Measurements from ENCODE around the gene PPM1B. TPM values are rescaled to one million over a fixed set of nuclear protein-coding genes. Genes with fewer than 3 reads are reported as not detected.

PPM1B gene
- total RNA-seq, 1 experiment from 2014 or later, result 43.5 TPM

- Histone ChIP-seq H3K9me3 (ENCODE audit: low read depth, low read length, poor library complexity, severe bottlenecking) (no peaks in the 10 kb centered on the region), H3K27me3 (replicated peaks; ENCODE audit: insufficient read depth, low read depth, low read length, poor library complexity) (no peaks in the 10 kb centered on the region), H3K27ac (ENCODE audit: low read depth, low read length, poor library complexity, severe bottlenecking) (no peak overlapping the region), H3K4me1 (ENCODE audit: insufficient read depth, low read length, poor library complexity, severe bottlenecking) (no peaks in the 10 kb centered on the region), H3K36me3 (ENCODE audit: insufficient read depth, low read length, poor library complexity, severe bottlenecking) (no peaks in the 10 kb centered on the region), H3K4me3 (ENCODE audit: low read depth, low read length, poor library complexity, severe bottlenecking) (no peak overlapping the region)
- intact Hi-C loops (cut with micrococcal nuclease; ENCODE audit: unreplicated experiment), result no loop called here
- ChIA-PET POLR2A (ENCODE audit: low non-redundant PET) (no interaction called here), CTCF (no interaction called here)
- DNase-seq (ENCODE audit: low spot score), result no peak
- TF ChIP-seq EZH2 (IDR thresholded peaks at IDR 0.05; ENCODE audit: borderline replicate concordance, low read depth, low read length, poor library complexity, severe bottlenecking) (no peak), CTCF (conservative IDR thresholded peaks at IDR 0.05; ENCODE audit: low read depth, low read length) (no peak)
- BruUV-seq (replicated peaks), result no TSS peak
These were observed 104.9 kb downstream of the PPM1B start for GRCh38 chr2:44273596-44273995.

- BruUV-seq (replicated peaks), result no TSS peak
- POLR2A ChIA-PET (ENCODE audit: low non-redundant PET), result no interaction called here
- CTCF ChIA-PET, result no interaction called here
These were observed 107.2 kb downstream of the PPM1B start for GRCh38 chr2:44275927-44276303.

GRCh38 chr2:44277541-44277940 is 108.9 kb downstream of the PPM1B start:
- H3K36me3 ChIP-seq (ENCODE audit: insufficient read depth, low read length, poor library complexity, severe bottlenecking), result no peaks in the 10 kb centered on the region

More at GRCh38 chr2:44275927-44276303, 107.2 kb downstream of the PPM1B start:
- Histone ChIP-seq H3K9me3 (ENCODE audit: low read depth, low read length, poor library complexity, severe bottlenecking) (no peaks in the 10 kb centered on the region), H3K36me3 (ENCODE audit: insufficient read depth, low read length, poor library complexity, severe bottlenecking) (no peaks in the 10 kb centered on the region), H3K27me3 (replicated peaks; ENCODE audit: insufficient read depth, low read depth, low read length, poor library complexity) (no peaks in the 10 kb centered on the region), H3K4me3 (ENCODE audit: low read depth, low read length, poor library complexity, severe bottlenecking) (no peak overlapping the region), H3K27ac (ENCODE audit: low read depth, low read length, poor library complexity, severe bottlenecking) (no peak overlapping the region), H3K4me1 (ENCODE audit: insufficient read depth, low read length, poor library complexity, severe bottlenecking) (no peaks in the 10 kb centered on the region)
- no peak for DNase-seq (ENCODE audit: low spot score)
- TF ChIP-seq EZH2 (IDR thresholded peaks at IDR 0.05; ENCODE audit: borderline replicate concordance, low read depth, low read length, poor library complexity, severe bottlenecking) (no peak), CTCF (conservative IDR thresholded peaks at IDR 0.05; ENCODE audit: low read depth, low read length) (no peak)
- intact Hi-C loops (cut with micrococcal nuclease; ENCODE audit: unreplicated experiment), result no loop called here

More at GRCh38 chr2:44277541-44277940, 108.9 kb downstream of the PPM1B start:
- POLR2A ChIA-PET (ENCODE audit: low non-redundant PET), result no interaction called here
- Histone ChIP-seq H3K4me1 (ENCODE audit: insufficient read depth, low read length, poor library complexity, severe bottlenecking) (no peaks in the 10 kb centered on the region), H3K27ac (ENCODE audit: low read depth, low read length, poor library complexity, severe bottlenecking) (no peak overlapping the region), H3K27me3 (replicated peaks; ENCODE audit: insufficient read depth, low read depth, low read length, poor library complexity) (no peaks in the 10 kb centered on the region), H3K4me3 (ENCODE audit: low read depth, low read length, poor library complexity, severe bottlenecking) (no peak overlapping the region), H3K9me3 (ENCODE audit: low read depth, low read length, poor library complexity, severe bottlenecking) (no peaks in the 10 kb centered on the region)
- TF ChIP-seq CTCF (conservative IDR thresholded peaks at IDR 0.05; ENCODE audit: low read depth, low read length) (no peak), EZH2 (IDR thresholded peaks at IDR 0.05; ENCODE audit: borderline replicate concordance, low read depth, low read length, poor library complexity, severe bottlenecking) (no peak)
- intact Hi-C loops (cut with micrococcal nuclease; ENCODE audit: unreplicated experiment), result no loop called here
- DNase-seq (ENCODE audit: low spot score), result no peak
- no TSS peak for BruUV-seq (replicated peaks)
- CTCF ChIA-PET, result no interaction called here

Measured in A673 (cell line).